ENCODE results near the gene ZNF217. TPM values are rescaled to one million over a fixed set of nuclear protein-coding genes. Genes with fewer than 3 reads are reported as not detected.
"Not testable (repeated sequence)": the region's sequence is repeated elsewhere in the genome, so short reads cannot be mapped to it uniquely, and the experiment has no call there.

The ZNF217 gene
- total and polyA plus RNA-seq, 9 of the 15 experiments (the other 6 are each of a cell fraction or from before 2014, with no cell fraction given), result 3.0 to 41.8 (median 16.8) TPM

- H3K79me2 ChIP-seq (ENCODE audit: control insufficient read depth, insufficient read depth, low read length); H3K4me2 ChIP-seq (ENCODE audit: insufficient read depth, low read length); H3K9ac ChIP-seq (ENCODE audit: insufficient read depth in 1 of 2, low read depth in 2 of 2, low read length in 2 of 2); H3K9me3 ChIP-seq (replicated peaks; ENCODE audit: control insufficient read depth, insufficient read depth, low read depth, low read length); intact Hi-C loops (cut with micrococcal nuclease); CTCF ChIA-PET (ENCODE audit: low intra/inter-chr PET ratio); H3K4me3 ChIP-seq; FAIRE-seq; H2AFZ ChIP-seq (ENCODE audit: low read depth, low read length); H3K36me3 ChIP-seq (ENCODE audit: control insufficient read depth, insufficient read depth, low read length); H3K9me1 ChIP-seq (ENCODE audit: control insufficient read depth, insufficient read depth, low read length); ATAC-seq; BruUV-seq (replicated peaks); in situ Hi-C loops (cut with MboI); H3K27ac ChIP-seq (ENCODE audit: extremely low read depth, low read depth, low read length); DNase-seq (ENCODE audit: extremely low read depth in 1 of 4, low spot score in 3 of 4); H3K27me3 ChIP-seq (ENCODE audit: control insufficient read depth in 2 of 2, insufficient read depth in 2 of 2, low read length in 2 of 2); H4K20me1 ChIP-seq (replicated peaks; ENCODE audit: control insufficient read depth, insufficient read depth, low read length): not testable (repeated sequence)
- peak in 1 of 3 experiments; percentile 88; a peak in 2 of 6 replicates for TF ChIP-seq ZBTB11 (CRISPR knock-in tag; IDR thresholded peaks at IDR 0.05)
- POLR2A ChIA-PET, result interaction anchor here (0.8 to 1.2 kb wide), 2 partner anchors 23 to 26 kb away, joined by 3 to 4 read pairs; partner anchors contain the start of gene ZNF217
- WGBS (ENCODE audit: insufficient coverage, low coverage, missing lambda C conversion rate), result 73% methylated on average over 5 of the region's 6 CpGs
- H3K4me1 ChIP-seq (replicated peaks in 1 of 2; ENCODE audit: control insufficient read depth in 2 of 2, insufficient read depth in 2 of 2, low read length in 2 of 2), result peaks cover 19 to 32% of the 10 kb centered on the region in 2 experiments
These were observed 22.9 kb upstream of the ZNF217 start for GRCh38 chr20:53616489-53616888.
